Sigmoid colon (tissue), 7 donors: ENCODE results near the gene FBXW8. TPM values are rescaled to one million over a fixed set of nuclear protein-coding genes. Genes with fewer than 3 reads are reported as not detected.

Experiments
- DNase-seq: peaks from one replicate; pipeline ENCODE4 v3.0.0-alpha.2; 2019
- H3K27ac ChIP-seq, 4 donors: fragments of 200-600 bp; sonication (generic); one replicate each; pipeline ENCODE4 v1.5.1; 2016 to 2019; ENCODE audit warnings: mild to moderate bottlenecking in 1 of 4
- H3K27me3 ChIP-seq, 3 donors: fragments of 200-600 bp; sonication (generic); one replicate each; pipeline ENCODE4 v1.5.1; 2019; ENCODE audit warnings: mild to moderate bottlenecking in 1 of 3
- H3K36me3 ChIP-seq, 4 donors: fragments of 200-600 bp; sonication (generic); one replicate each; pipeline ENCODE4 v1.5.1; 2016 to 2019
- H3K4me1 ChIP-seq, 4 donors: fragments of 200-600 bp; sonication (generic); one replicate each; pipeline ENCODE4 v1.5.1; 2017 to 2019
- H3K4me3 ChIP-seq, 4 donors: fragments of 200-600 bp; sonication (generic); one replicate each; pipeline ENCODE4 v1.5.1; 2017 to 2019; ENCODE audit warnings: mild to moderate bottlenecking in 2 of 4, moderate library complexity in 1 of 4
- H3K9me3 ChIP-seq, 4 donors: fragments of 200-600 bp in 3 of 4; sonication (generic) in 3 of 4; one replicate each; pipeline versions ENCODE4 v1.5.1 to v1.6.1; 2013 to 2019
- CTCF ChIP-seq, 4 experiments: fragments of 450-650 bp in 3 of 4; fragments of 200-600 bp in 1 of 4; IDR thresholded peaks; one replicate each; pipeline ENCODE4 v1.5.1; 2016 to 2019; ENCODE audit warnings: antibody characterized with exemption in 4 of 4, mild to moderate bottlenecking in 3 of 4, moderate library complexity in 2 of 4
- EP300 ChIP-seq, 4 donors: sonication (generic); formaldehyde crosslinking; IDR thresholded peaks; one replicate each; pipeline ENCODE4 v1.6.1; 2017; ENCODE audit warnings: antibody characterized with exemption in 4 of 4
- POLR2A ChIP-seq, 2 donors: fragments of 450-650 bp; IDR thresholded peaks; one replicate each; pipeline ENCODE4 v1.6.1; 2016; ENCODE audit warnings: antibody characterized with exemption in 2 of 2, mild to moderate bottlenecking in 2 of 2, moderate library complexity in 2 of 2
- POLR2AphosphoS5 ChIP-seq, 4 donors: sonication (generic); formaldehyde crosslinking; IDR thresholded peaks; one replicate each; pipeline ENCODE4 v1.6.1; 2017; ENCODE audit warnings: antibody characterized with exemption in 4 of 4
- WGBS, 2 donors: extraction: QIAGEN DNeasy Blood & Tissue Kit; methylation state at CpG; one replicate each; pipeline ENCODE4 v1.1.7; 2013; 5-methylcytosine and 5-hydroxymethylcytosine counted together
- intact Hi-C: fragments of 100-400 bp; cut with DNase I; formaldehyde crosslinking; loops from one replicate; pipeline ENCODE4 v1.15.1; 2023
- polyA plus RNA-seq, 3 donors: library from polyadenylated mRNA; stranded (reverse); fragments of 200-250 nt; gene quantifications; one replicate each; pipeline ENCODE4 v1.2.3, GENCODE V29; 2013
- total RNA-seq, 4 donors: library from RNA; depleted of rRNA; stranded (reverse); fragments of >200 nt; gene quantifications; one replicate each; pipeline ENCODE4 v1.1.0, GENCODE V29; 2016
- donor health status: healthy with polysubstance abuse.
- donor health status: Bipolar disorder and iron deficiency.
- donor health status: healthy.

FBXW8 gene
- total and polyA plus RNA-seq, 7 donors = 2.3 to 19.1 (median 7.7) TPM

- Histone ChIP-seq H3K9me3 (no peaks in the 10 kb centered on the region), H3K4me1 (no peaks in the 10 kb centered on the region), H3K27ac (no peak overlapping the region), H3K27me3 (peaks cover 0 to 42% (median 16%) of the 10 kb centered on the region in 3 donors), H3K4me3 (no peak overlapping the region), H3K36me3 (no peaks in the 10 kb centered on the region)
- WGBS, 2 donors = 75 to 87% methylated on average over 13 of the region's 13 CpGs
- TF ChIP-seq POLR2AphosphoS5 (IDR thresholded peaks at IDR 0.05) = no peak
- no peak for TF ChIP-seq EP300 (IDR thresholded peaks at IDR 0.05)
- TF ChIP-seq CTCF (IDR thresholded peaks at IDR 0.05) = no peak
- no peak for TF ChIP-seq POLR2A (IDR thresholded peaks at IDR 0.05)
- intact Hi-C loops = no loop called here
- no peak for DNase-seq
Measured at GRCh38 chr12:117040496-117040895, 129.7 kb downstream of the FBXW8 start.

GRCh38 chr12:117041798-117042170 lies 131.0 kb downstream of the FBXW8 start:
- no peak for TF ChIP-seq POLR2AphosphoS5 (IDR thresholded peaks at IDR 0.05)
- no peak for TF ChIP-seq EP300 (IDR thresholded peaks at IDR 0.05)
- no peak for TF ChIP-seq POLR2A (IDR thresholded peaks at IDR 0.05)
- TF ChIP-seq CTCF (IDR thresholded peaks at IDR 0.05) = no peak
- intact Hi-C loops = no loop called here
- peaks cover 0 to 30% (median 4%) of the 10 kb centered on the region in 3 donors for H3K27me3 ChIP-seq
- no peak for DNase-seq
- H3K4me1 ChIP-seq = no peaks in the 10 kb centered on the region
- H3K27ac ChIP-seq = no peak overlapping the region
- WGBS, 2 donors = 92 to 94% methylated on average over 11 of the region's 11 CpGs
- no peaks in the 10 kb centered on the region for H3K36me3 ChIP-seq
- H3K9me3 ChIP-seq = no peaks in the 10 kb centered on the region
- no peak overlapping the region for H3K4me3 ChIP-seq

GRCh38 chr12:117042171-117042842 lies 131.6 kb downstream of the FBXW8 start:
- Histone ChIP-seq H3K27ac (no peak overlapping the region), H3K27me3 (peaks cover 0 to 24% (median under 1%) of the 10 kb centered on the region in 3 donors), H3K36me3 (no peaks in the 10 kb centered on the region), H3K4me3 (no peak overlapping the region), H3K4me1 (no peaks in the 10 kb centered on the region), H3K9me3 (no peaks in the 10 kb centered on the region)
- DNase-seq = no peak
- intact Hi-C loops = no loop called here
- 76 to 88% methylated on average over 23 of the region's 23 CpGs for WGBS, 2 donors
- TF ChIP-seq POLR2AphosphoS5 (IDR thresholded peaks at IDR 0.05) (no peak), CTCF (IDR thresholded peaks at IDR 0.05) (no peak), EP300 (IDR thresholded peaks at IDR 0.05) (no peak), POLR2A (IDR thresholded peaks at IDR 0.05) (no peak)

DNA sequence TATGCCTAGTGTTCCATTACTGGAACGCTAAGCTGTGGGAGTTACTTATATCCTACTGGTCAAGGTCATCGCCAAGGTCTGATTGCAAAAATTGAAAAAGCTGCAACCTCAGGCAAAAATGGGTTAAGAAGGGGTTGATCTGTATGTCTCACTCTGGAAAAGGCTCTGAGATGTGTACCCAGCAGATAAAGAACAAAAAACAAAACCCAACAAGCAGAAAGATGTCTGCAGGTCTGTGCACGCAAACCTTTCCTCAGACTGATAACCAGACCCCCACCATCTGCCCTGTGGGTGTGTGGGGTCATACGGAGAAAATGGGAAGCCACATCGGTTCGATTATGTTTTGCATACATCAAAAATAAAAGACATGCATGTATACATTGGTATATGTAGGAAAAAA lies 132.1 kb downstream of the FBXW8 start:
- Histone ChIP-seq H3K27me3 (peaks cover 0 to 19% (median 0%) of the 10 kb centered on the region in 3 donors), H3K27ac (no peak overlapping the region), H3K4me3 (no peak overlapping the region), H3K36me3 (no peaks in the 10 kb centered on the region), H3K9me3 (no peaks in the 10 kb centered on the region), H3K4me1 (peaks cover 0 to 1% (median under 1%) of the 10 kb centered on the region in 4 donors)
- intact Hi-C loops = no loop called here
- WGBS, 2 donors = 78 to 82% methylated on average over 6 of the region's 6 CpGs
- DNase-seq = no peak
- TF ChIP-seq EP300 (IDR thresholded peaks at IDR 0.05) = no peak
- TF ChIP-seq CTCF (IDR thresholded peaks at IDR 0.05) = no peak
- TF ChIP-seq POLR2AphosphoS5 (IDR thresholded peaks at IDR 0.05) = no peak
- no peak for TF ChIP-seq POLR2A (IDR thresholded peaks at IDR 0.05)

GRCh38 chr12:117044311-117044710 lies 133.6 kb downstream of the FBXW8 start:
- peaks cover 0 to 9% (median 7%) of the 10 kb centered on the region in 4 donors for H3K4me1 ChIP-seq
- H3K4me3 ChIP-seq = no peak overlapping the region
- 86 to 90% methylated on average over 11 of the region's 11 CpGs for WGBS, 2 donors
- no peaks in the 10 kb centered on the region for H3K9me3 ChIP-seq
- H3K27ac ChIP-seq = no peak overlapping the region
- intact Hi-C loops = no loop called here
- H3K27me3 ChIP-seq = peaks cover 0 to 8% (median 0%) of the 10 kb centered on the region in 3 donors
- DNase-seq = no peak
- H3K36me3 ChIP-seq = no peaks in the 10 kb centered on the region
- TF ChIP-seq POLR2AphosphoS5 (IDR thresholded peaks at IDR 0.05) (no peak), EP300 (IDR thresholded peaks at IDR 0.05) (no peak), POLR2A (IDR thresholded peaks at IDR 0.05) (no peak), CTCF (IDR thresholded peaks at IDR 0.05) (no peak)
